GM12873 (cell line): ENCODE data around the gene ZNF618.

Source experiments
- TF ChIP-seq, protein P1 (sequence below): IDR thresholded peaks from 2 replicates; pipeline ENCODE4 v1.5.1; 2012; ENCODE audit warnings: low read depth, mild to moderate bottlenecking, moderate library complexity, low read length, control low read depth; ENCODE audit not compliant: insufficient read depth; ENCODE audit errors: missing control alignments

The ZNF618 gene

DNA sequence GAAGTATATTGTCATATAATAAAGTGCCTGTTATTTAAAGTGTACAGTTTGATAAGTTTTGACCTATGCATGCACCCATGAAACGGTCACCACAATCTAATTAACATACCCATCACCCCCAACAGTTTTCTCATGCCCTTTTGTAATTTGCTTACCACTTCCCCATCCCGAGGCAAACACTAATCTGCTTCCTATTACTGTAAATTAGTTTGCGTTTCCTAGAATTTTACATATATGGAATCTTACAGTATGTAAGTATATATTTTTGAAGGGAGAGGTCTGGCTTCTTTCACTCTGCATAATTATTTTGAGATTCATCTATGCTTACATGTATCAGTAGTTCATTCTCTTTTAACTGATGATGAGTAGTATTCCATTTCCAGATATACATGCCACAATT, 145.5 kb downstream of the ZNF618 start:
- TF ChIP-seq, protein P1, sequence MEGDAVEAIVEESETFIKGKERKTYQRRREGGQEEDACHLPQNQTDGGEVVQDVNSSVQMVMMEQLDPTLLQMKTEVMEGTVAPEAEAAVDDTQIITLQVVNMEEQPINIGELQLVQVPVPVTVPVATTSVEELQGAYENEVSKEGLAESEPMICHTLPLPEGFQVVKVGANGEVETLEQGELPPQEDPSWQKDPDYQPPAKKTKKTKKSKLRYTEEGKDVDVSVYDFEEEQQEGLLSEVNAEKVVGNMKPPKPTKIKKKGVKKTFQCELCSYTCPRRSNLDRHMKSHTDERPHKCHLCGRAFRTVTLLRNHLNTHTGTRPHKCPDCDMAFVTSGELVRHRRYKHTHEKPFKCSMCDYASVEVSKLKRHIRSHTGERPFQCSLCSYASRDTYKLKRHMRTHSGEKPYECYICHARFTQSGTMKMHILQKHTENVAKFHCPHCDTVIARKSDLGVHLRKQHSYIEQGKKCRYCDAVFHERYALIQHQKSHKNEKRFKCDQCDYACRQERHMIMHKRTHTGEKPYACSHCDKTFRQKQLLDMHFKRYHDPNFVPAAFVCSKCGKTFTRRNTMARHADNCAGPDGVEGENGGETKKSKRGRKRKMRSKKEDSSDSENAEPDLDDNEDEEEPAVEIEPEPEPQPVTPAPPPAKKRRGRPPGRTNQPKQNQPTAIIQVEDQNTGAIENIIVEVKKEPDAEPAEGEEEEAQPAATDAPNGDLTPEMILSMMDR, result no peak

DNA sequence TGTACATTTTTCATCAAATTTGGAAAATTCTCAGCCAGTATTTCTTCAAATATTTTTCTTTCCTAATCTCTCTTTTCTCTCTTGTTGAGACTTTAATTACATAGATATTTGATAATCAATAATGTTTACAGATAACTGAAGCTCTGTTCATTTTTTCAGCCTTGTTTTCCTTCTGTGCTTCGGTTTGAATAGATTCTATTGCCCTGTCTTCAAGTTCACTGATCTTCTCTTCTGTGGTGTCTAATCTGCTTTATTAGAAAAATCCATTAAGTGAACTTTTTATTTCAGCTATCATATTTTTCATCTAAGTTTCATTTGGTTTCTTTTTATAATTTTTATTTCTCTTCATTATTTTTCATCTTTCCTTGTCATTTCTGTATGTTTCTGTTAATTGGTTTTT, 147.9 kb downstream of the ZNF618 start:
- TF ChIP-seq, protein P1, result no peak

DNA sequence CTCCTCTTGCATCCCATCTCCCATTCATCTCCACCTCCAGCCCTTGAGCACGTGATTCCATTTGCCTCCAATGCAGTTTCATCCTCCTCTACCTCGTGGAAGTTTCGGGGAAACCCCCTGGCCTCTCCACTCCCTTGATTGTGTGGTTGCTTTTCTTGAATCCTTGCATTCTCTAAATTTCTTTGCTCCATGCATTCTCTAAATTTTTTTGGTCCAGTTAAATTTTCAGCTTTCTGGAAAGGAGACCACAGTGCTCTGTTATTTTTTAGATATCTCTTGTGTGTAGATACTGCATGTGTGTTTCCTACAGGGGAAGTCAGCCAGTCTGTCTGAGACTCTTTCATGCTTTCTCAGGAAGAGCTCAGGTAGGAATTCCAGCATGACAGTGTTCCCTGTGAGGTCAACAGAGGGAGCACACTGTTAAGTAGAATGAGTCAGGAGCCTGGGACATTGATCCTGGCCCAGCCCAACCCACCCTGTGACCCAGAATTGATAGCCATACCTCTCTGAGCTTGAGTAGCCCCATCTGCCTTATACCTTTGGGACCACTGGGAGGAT, 149.2 kb downstream of the ZNF618 start:
- TF ChIP-seq, protein P1, result no peak

DNA sequence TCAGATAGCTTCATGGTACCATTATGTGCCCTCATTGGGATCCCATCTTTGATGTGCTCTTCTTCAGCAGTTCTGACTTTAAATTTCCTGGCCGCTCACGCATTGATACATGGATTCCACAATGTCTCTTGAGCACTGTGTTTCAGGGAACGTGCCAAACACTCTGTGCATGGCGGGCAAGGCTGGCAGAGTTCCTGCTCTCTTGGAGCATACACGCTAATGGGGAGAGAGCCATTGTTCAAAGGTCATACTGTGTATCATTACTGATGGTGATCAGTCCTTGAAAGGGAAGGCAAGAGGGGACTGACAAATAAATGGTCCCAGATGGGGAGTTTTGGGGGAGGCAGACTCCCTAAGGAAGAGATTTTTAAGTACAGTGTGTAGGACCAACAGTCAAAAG, 149.7 kb downstream of the ZNF618 start:
- TF ChIP-seq, protein P1, result no peak

DNA sequence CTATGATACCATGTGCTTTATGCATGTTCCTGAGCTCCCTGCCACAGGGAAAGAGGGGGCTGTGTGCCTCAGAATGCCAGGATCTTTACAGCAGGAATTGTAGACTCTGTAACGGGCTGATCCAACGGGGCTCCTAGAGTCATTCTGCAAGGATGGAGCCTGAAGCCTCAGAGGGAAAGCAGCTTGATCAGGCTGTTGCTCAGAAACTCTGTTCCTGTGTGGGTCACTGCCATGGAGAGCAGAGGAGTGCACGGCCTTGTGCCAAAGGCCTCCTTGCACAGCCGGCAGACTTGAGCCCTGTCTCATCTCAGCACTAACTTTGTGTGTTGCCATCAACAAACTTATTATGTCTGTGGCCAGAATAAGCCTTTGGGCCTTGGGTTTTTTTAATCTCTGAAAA, 150.2 kb downstream of the ZNF618 start:
- TF ChIP-seq, protein P1, result no peak

DNA sequence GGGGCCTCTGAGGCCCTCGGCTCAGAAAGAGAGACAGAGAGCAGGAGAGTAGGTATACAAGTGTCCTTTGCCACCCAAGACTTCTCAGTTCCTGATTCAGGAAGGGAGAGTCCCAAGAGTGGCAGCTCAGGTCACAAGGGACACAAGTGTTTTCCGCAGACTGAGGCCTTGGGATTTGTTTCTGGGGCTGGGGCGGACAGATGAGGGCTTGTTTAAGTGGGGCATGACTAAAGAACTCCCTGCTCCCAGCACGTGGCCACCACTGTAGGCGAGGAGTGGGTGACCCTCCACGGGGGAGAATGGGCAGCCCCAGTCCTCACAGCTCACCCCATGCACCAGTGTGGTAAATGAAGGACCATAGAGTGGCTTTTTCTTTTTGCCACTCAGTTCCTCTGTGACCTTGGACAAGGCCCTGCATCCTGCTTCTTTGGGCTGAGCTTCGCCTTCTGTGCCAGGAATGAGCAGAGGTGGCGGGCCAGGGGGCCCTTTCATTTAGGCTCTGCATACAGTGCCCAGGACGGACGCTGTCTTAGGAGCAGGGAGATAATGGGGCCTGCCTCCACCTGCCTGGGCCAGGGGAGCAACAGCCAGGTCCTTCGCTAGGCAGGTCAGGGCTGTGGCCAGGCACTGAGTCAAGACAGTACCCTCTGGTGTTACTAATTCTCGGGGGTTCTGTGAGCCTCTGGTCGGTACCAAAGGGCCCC, 151.2 kb downstream of the ZNF618 start:
- TF ChIP-seq, protein P1, result no peak

DNA sequence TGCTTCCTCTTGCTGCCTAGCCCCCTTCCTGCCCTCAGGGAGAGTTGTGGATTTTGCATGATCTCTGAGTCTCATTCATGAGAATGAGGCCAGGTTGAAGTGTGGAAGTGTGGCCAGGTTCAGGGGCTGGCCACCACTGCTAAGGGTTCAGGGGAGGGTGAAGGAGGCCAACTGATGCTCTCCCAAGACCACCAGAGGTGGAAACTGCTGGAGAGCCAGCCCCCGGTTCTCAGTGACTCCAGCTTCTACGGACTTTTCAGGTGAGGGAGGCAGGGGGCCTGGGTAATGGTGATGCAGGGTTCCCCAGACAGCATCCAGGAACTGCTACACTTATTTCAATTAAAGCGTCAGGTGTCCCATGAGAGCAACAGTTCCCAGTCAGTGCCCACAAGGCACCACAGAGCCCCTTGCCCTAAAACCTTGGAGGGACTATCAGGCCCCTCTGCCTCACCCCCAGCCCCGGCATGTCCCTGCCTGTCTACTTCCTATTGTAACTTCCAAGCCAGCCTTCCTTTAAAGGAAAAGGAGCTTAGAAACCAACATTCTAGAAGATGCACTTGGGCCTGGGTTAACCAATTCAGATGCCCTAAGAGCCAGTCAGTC, 151.9 kb downstream of the ZNF618 start:
- TF ChIP-seq, protein P1, result no peak
